SU-DHL-6 (cell line): Measurements from ENCODE around the gene TNRC6B.

ENCODE experiments used
- CTCF ChIP-seq: fragments of 200-600 bp; sonication (generic); IDR thresholded peaks from one replicate; pipeline ENCODE4 v1.5.1; 2017; ENCODE audit warnings: antibody characterized with exemption, mild to moderate bottlenecking, low read length, moderate library complexity; ENCODE audit not compliant: insufficient read depth, poor library complexity, severe bottlenecking
- EZH2phosphoT487 ChIP-seq: fragments of 200-600 bp; sonication (generic), shearing (Covaris generic); conservative IDR thresholded peaks from 2 replicates; pipeline ENCODE4 v1.6.1; 2018; ENCODE audit warnings: mild to moderate bottlenecking, antibody characterized with exemption, low read length, moderate library complexity, mixed read lengths

- no peak for TF ChIP-seq CTCF
- no peak for TF ChIP-seq EZH2phosphoT487
Measured at GRCh38 chr22:40322818-40323447, 145.2 kb downstream of the TNRC6B start.
